HG03575 (cell line): ENCODE data around the gene TARM1.
A peak's percentile ranks its signal among the peaks of the same experiment; 100 is the strongest.
"Not testable (repeated sequence)": the region's sequence is repeated elsewhere in the genome, so short reads cannot be mapped to it uniquely, and the experiment has no call there.

ENCODE experiments used
- ATAC-seq: cut with Tn5 transposase; IDR thresholded peaks from one replicate; pipeline ENCODE4 v1.9.1; 2021; ENCODE audit not compliant: unreplicated experiment, insufficient number of reproducible peaks, low FRiP score; ENCODE audit errors: extremely low read depth

Gene TARM1

GRCh38 chr19:54102421-54103169 is 21.4 kb upstream of the TARM1 start, which contains the start of gene NDUFA3:
Gene NDUFA3 (plus strand): TSS chr19:54102855. CDS start chr19:54102879, 24 bp downstream.
- peak; percentile 76 for ATAC-seq

DNA sequence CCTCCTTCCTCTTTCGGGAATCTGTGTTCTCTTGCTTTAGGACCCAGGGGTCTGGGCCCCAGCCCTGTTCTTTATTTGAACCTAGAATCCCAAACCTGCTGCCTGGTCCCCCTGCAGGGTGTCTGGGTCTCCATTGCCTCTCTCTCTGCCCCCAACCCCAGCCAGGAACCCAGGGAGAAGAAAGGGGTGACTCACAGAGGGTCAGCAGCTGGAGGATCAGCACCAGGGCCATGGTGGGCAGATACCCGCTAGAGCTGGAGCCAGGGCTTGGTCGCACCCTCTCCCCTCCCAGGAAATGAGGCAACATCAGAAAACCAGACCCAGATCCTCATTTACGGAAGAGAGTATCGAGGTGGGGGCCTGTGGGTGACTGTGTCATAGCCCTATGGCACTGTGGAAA is 19.4 kb upstream of the TARM1 start, which contains the start of gene OSCAR:
TSS of gene OSCAR (minus strand) at position 243 of the 400 bp plus-strand sequence. CDS start at position 232, 11 bp downstream.
- ATAC-seq: no peak

DNA sequence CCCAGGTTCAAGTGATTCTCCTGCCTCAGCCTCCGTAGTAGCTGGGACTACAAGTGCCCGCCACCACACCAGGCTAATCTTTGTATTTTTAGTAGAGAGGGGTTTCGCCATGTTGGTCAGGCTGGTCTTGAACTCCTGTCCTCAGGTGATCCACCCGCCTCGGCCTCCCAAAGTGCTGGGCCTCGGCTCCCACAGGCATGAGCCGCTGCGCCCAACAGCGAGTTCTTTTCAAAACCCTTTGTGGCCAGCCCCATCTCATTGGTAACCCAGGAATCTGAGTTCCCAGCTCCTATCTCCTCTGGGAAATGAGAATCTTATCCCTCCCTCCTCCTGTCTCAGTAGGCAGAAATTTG is 18.7 kb upstream of the TARM1 start:
- not testable (repeated sequence) for ATAC-seq

DNA sequence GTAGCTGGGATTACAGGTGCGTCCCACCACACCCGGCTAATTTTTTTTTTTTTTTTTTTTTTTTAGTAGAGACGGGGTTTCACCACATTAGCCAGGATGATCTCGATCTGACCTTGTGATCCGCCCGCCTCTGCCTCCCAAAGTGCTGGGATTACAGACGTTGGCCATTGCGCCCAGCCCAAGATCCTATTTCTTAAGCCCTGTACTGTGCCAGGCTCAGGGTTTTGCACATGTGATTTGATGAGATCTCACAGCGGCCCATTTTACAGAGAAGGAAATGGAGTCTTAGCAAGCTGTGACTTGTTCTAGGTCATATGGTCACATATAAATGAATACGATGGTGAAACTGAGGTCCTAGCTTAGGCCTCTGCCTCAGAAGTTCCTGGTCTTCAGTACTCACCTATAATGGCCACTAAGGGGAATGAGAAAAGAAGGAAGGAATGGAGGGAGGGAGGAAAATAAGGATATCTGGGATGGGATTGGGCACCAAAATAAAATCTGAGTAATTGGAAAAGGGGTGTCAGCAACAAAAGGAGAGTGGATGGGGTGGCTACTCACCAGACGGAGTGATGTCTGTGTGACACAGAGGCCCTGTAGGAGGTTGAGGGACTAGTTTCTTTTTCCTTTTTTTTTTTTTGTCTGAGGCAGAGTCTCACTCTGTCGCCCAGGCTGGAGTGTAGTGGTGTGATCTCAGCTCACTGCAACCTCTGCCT is 18.2 kb upstream of the TARM1 start:
- ATAC-seq: no peak

- no peak for ATAC-seq
Observed at GRCh38 chr19:54096617-54097106, 15.5 kb upstream of the TARM1 start.

DNA sequence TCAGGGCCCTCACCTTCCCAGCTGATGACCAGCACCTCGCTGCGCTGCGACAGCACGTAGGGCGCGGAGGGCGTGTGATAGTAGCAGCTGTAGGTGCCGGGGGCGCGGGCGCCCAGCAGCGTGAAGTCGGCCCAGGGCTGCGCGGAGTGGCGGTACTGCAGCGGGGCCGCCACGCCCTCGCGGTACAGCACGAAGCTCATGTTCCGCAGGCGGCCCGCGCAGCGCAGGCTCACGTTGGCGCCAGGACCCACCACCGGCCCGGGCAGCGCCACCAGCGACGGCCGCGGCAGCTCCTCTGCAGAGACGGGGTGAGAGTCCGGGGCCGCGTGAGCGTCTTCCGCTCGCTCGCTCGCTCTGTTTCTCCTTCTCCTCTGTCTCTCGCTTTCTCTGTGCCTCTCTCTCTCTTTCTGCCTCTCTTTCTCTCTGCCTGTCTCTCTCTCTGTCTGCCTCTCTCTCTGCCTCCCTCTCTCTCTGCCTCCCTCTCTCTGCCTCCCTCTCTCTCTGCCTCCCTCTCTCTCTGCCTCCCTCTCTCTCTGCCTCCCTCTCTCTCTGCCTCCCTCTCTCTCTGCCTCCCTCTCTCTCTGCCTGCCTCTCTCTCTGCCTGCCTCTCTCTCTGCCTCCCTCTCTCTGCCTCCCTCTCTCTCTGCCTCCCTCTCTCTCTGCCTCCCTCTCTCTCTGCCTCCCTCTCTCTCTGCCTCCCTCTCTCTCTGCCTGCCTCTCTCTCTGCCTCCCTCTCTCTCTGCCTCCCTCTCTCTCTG is 14.9 kb upstream of the TARM1 start:
- not testable (repeated sequence) for ATAC-seq

DNA sequence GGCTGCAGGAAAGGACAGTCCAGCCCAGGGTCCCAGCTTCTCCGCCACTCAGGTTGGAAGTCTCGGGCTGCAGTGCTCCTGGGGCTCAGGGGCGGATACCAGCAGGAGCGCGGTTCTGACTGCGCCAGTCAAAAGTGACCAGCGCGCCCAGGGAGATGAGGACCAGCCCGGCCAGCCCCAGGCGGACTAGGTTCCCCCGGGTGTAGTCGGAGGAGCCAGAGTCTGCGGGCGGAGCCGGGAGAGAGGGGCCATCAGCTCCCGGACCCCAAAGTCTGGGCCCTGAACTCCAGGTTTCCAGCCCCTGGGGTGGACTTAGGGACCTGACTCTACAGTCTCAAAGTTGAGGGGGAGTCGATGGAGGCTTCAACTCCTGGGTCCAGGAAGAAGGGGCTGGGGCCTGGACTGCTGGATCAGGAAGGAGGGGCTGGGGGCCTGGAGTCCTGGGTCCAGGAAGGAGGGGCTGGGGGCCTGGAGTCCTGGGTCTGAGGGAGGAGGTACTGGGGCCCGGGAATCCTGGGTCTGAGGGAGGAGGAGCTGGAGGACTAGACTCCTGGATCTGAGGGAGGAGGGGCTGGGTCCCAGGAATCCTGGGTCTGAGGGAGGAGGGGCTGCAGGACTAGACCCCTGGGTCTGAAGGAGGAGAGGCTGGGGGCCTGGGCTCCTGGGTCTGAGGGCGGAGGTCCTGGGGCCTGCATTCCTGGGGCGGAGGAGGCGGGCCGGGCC is 14.1 kb upstream of the TARM1 start:
- ATAC-seq: no peak

GRCh38 chr19:54094426-54095000 is 13.3 kb upstream of the TARM1 start:
- ATAC-seq: no peak

GRCh38 chr19:54084410-54084809 is 3.2 kb upstream of the TARM1 start:
- no peak for ATAC-seq

DNA sequence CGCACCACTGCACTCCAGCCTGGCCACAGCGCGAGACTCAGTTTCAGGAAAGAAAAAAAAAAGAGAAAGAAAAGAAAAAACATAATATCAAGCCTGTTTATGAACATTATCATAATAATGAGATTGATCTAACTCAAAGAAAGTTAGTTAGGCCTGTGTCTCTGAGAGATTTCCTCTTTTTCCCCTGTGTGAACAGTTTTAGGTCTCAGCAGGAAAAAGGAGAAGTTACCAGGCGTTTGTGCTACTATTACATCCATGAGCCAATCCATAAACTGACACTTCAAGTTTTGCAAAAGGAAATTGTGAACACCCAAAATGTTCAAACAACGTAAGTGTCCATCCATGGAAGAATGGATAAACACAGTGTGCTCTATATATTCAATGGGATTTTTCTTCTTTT is 3.8 kb downstream of the TARM1 start:
- no peak for ATAC-seq

- no peak for ATAC-seq
Observed at GRCh38 chr19:54074851-54075250, 6.3 kb downstream of the TARM1 start.

GRCh38 chr19:54073829-54074228 is 7.3 kb downstream of the TARM1 start:
- ATAC-seq: no peak

DNA sequence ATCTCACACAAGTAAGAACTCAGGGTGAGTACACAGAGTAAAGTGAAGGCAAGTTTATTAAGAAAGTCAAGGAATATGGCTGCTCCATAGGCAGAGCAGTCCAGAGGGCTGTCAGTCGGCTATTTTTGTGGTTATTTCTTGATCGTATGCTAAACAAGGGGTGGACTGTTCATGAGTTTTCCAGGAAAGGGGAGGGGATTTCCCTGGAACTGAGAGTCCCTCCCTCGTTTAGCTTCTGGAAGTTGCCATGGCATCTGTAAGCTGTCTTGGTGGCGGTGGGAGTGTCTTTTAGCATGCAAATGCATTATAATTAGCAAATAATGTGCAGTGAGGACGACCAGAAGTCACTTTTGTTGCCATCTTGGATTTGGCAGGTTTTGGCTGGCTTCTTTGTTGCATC is 11.7 kb downstream of the TARM1 start:
- no peak for ATAC-seq

- no peak for ATAC-seq
Observed at GRCh38 chr19:54063350-54064116, 17.6 kb downstream of the TARM1 start, which contains the start of gene VSTM1. Gene VSTM1 (minus strand): TSS chr19:54063897. CDS start chr19:54063777, 120 bp downstream.

DNA sequence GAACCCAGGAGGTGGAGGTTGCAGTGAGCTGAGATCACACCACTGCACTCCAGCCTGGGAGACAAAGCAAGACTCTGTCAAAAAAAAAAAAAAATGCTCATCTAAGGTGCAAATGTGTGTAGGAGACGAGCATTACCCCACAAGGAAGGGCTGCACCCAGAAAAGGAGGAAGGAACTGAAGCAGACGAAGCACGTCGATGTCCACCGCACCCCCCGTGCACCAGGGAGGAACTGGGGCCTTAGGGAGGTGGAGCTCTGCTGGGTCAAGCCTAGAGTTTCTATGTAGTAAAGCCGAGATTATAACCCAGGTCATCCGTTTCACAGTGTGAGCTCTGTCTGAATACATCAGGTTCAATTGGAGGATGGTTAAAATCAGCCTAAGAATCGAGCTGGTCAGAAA is 18.5 kb downstream of the TARM1 start:
- no peak for ATAC-seq

DNA sequence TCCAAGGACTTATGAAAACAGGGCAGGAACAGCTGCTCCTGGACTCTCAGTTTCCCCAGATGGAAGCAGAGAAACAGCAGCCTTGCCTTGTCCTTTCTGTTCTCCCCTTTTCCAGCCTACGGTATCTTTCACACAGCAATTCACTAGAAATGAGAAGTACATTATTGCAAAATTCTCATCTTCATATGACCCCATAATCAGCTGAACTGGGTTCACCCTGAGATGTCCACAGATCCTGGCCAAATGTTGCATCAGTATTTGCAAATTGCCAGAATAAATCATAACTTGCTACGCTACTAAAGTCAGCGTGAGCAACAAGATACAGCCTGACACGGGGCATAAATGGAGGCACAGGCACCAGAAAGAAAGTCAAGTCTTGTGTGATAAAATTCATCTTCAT is 33.5 kb downstream of the TARM1 start:
- ATAC-seq: no peak

- ATAC-seq: no peak
Observed at GRCh38 chr19:54045771-54046170, 35.4 kb downstream of the TARM1 start.

- no peak for ATAC-seq
Observed at GRCh38 chr19:54042989-54043388, 38.2 kb downstream of the TARM1 start.
